Measurements from ENCODE around the gene RNFT2.

The RNFT2 gene

DNA sequence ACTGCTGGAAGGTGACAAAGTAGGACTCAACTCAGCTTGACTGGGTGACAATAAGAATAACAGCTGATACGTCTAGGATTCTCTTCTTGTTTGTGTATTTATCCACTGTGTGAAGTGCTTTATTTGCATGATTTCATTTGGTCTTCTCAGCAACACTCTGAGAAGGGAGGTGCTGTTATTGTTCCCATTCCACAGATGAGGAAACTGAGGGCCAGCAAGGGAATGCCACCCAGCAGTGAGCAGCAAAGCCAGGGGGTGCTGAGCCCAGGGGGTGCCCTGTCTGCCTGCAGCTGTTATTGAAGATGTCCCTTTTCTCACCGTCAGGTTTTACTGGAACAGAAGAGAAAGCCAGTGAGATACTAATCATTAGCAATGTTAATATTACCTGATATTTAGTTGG, 62.8 kb downstream of the RNFT2 start:
- Histone ChIP-seq H3K27me3 (no peaks in the 10 kb centered on the region), H3K9ac (no peak overlapping the region), H3K36me3 (peaks cover 0 to 30% (median 9%) of the 10 kb centered on the region in 11 experiments; a peak in 9 of 22 replicates), H3K4me1 (peaks cover 6 to 51% (median 40%) of the 10 kb centered on the region in 10 experiments; a peak in 18 of 20 replicates), H3K4me3 (no peak overlapping the region), H3K9me3 (replicated peaks in 1 of 11) (peaks cover 28 to 44% (median 34%) of the 10 kb centered on the region in 11 experiments), H3K27ac (peak overlapping the region in 4 of 11 experiments; percentile 83 to 95 (median 84); a peak in 6 of 22 replicates), H4K20me1 (no peaks in the 10 kb centered on the region), H3K4me2 (no peak overlapping the region)
- no peak for TF ChIP-seq Cebpa-rat (IDR thresholded peaks at IDR 0.05)

DNA sequence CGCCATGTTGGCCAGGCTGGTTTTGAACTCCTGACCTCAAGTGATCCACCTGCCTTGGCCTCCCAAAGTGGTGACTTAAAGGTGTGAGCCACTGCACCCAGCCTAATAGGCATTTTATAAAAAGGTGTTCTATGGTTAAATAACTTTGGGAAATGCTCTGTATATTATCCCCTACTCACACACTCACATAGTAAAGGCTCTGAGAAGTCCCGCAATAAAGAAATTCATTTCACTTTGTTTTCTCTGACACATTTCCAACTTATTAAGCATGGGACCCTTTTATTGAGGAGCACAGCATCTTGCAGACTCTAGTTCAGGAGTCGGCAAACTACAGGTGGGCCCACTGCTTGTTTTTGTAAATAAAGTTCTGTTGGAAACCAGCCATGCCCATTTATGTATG, 63.9 kb downstream of the RNFT2 start:
- H3K9me3 ChIP-seq (replicated peaks in 1 of 11): peaks cover 28 to 40% (median 33%) of the 10 kb centered on the region in 11 experiments
- H3K4me1 ChIP-seq: peaks cover 10 to 62% (median 49%) of the 10 kb centered on the region in 10 experiments; a peak in 19 of 20 replicates
- H3K9ac ChIP-seq: peak overlapping the region in 2 of 11 experiments; percentile 51 to 77; a peak in 2 of 22 replicates
- no peaks in the 10 kb centered on the region for H3K27me3 ChIP-seq
- no peak for TF ChIP-seq Cebpa-rat (IDR thresholded peaks at IDR 0.05)
- peak overlapping the region in 6 of 11 experiments; percentile 62 to 83 (median 74); a peak in 9 of 22 replicates for H3K4me2 ChIP-seq
- no peaks in the 10 kb centered on the region for H4K20me1 ChIP-seq
- H3K36me3 ChIP-seq: peaks cover 0 to 30% (median 9%) of the 10 kb centered on the region in 11 experiments; a peak in 9 of 22 replicates
- no peak overlapping the region for H3K4me3 ChIP-seq
- H3K27ac ChIP-seq: peak overlapping the region in 7 of 11 experiments; percentile 41 to 95 (median 83); a peak in 13 of 22 replicates

- Histone ChIP-seq H3K4me1 (peaks cover 12 to 74% (median 58%) of the 10 kb centered on the region in 10 experiments; a peak in 19 of 20 replicates), H3K4me3 (0 out of 20 replicates have a peak overlapping the region, but pooled peaks of 2 of the 10 experiments have one; percentile 1 to 5), H3K9ac (peak overlapping the region in 5 of 11 experiments; percentile 1 to 77 (median 66); a peak in 9 of 22 replicates), H3K27ac (peak overlapping the region in 8 of 11 experiments; percentile 11 to 95 (median 75); a peak in 15 of 22 replicates), H3K9me3 (replicated peaks in 1 of 11) (peaks cover 18 to 28% (median 23%) of the 10 kb centered on the region in 11 experiments), H3K27me3 (no peaks in the 10 kb centered on the region), H4K20me1 (no peaks in the 10 kb centered on the region), H3K36me3 (peaks cover 0 to 19% (median 6%) of the 10 kb centered on the region in 11 experiments; a peak in 8 of 22 replicates), H3K4me2 (peak overlapping the region in 10 of 11 experiments; percentile 3 to 83 (median 65); a peak in 17 of 22 replicates)
- peak in 4 of 11 experiments; percentile 45 to 78 (median 56); a peak in 5 of 22 replicates for TF ChIP-seq Cebpa-rat (IDR thresholded peaks at IDR 0.05)
These were observed 65.1 kb downstream of the RNFT2 start for GRCh38 chr12:116803013-116803736.

- Histone ChIP-seq H3K4me3 (no peak overlapping the region), H3K4me1 (peaks cover 12 to 83% (median 58%) of the 10 kb centered on the region in 10 experiments; a peak in 19 of 20 replicates), H3K36me3 (peaks cover 0 to 10% (median under 1%) of the 10 kb centered on the region in 11 experiments; a peak in 4 of 22 replicates), H3K27me3 (no peaks in the 10 kb centered on the region), H3K9me3 (replicated peaks in 1 of 11) (peaks cover 10 to 19% (median 14%) of the 10 kb centered on the region in 11 experiments), H3K4me2 (peak overlapping the region in 9 of 11 experiments; percentile 3 to 83 (median 66); a peak in 15 of 22 replicates), H4K20me1 (no peaks in the 10 kb centered on the region), H3K27ac (peak overlapping the region in 7 of 11 experiments; percentile 60 to 95 (median 83); a peak in 15 of 22 replicates), H3K9ac (peak overlapping the region in 5 of 11 experiments; percentile 1 to 77 (median 66); a peak in 9 of 22 replicates)
- TF ChIP-seq Cebpa-rat (IDR thresholded peaks at IDR 0.05): no peak
These were observed 65.9 kb downstream of the RNFT2 start for GRCh38 chr12:116804051-116804450.

DNA sequence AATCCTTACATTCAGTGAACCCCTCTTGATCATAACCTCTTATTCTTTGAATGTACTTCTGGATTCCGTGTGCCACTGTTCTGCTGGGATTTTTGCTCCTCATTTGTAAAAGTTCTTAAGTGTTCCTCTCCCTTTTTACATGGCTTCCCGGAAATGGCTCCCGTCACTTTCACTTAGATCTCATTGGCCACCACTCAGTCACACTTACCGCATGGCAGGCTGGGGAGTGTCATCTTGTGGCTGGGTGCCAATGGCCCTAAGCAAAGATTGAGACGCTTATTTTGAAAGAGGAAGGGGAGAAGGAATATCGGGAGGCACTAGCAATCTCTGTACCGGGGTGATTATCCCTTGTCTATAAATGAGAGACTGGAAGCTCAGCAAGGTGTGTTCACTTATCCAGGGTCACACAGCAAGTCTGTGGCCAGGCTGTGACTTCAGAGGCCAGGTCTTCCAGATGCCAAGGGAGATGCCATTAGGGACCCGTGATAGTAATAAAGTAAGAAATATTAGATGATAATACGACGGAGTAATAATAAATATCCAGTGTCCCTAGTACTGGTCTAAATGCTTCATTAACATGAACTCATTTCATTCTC, 68.8 kb downstream of the RNFT2 start:
- Histone ChIP-seq H3K4me1 (peaks cover 20 to 94% (median 70%) of the 10 kb centered on the region in 10 experiments), H3K4me3 (no peak overlapping the region), H3K9me3 (replicated peaks in 1 of 11) (peaks cover 0 to 8% (median 0%) of the 10 kb centered on the region in 11 experiments; a peak in 1 of 22 replicates), H3K27me3 (no peaks in the 10 kb centered on the region), H3K9ac (no peak overlapping the region), H3K36me3 (no peaks in the 10 kb centered on the region), H4K20me1 (no peaks in the 10 kb centered on the region), H3K4me2 (peak overlapping the region; percentile 24 to 59 (median 43); a peak in 16 of 22 replicates), H3K27ac (peak overlapping the region in 3 of 11 experiments; percentile 3 to 24 (median 11); a peak in 3 of 22 replicates)
- no peak for TF ChIP-seq Cebpa-rat (IDR thresholded peaks at IDR 0.05)

DNA sequence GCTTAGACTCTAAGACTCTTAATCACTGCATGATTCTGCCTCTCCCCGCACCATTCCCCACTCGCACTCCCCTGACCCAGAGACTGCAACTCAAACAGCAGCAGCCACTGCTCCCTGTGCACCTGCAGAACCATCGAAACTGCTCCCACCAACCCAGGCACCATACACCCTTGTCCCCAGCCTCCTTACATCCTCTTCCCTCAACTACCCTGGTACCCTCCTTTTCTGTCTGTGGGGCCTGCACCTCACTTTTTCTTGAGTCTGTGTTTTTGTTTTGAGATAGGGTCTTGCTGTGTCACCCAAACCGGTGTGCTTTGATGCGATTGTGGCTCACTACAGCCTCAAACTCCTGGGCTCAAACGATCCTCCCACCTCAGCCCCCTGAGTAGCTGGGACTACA, 69.4 kb downstream of the RNFT2 start:
- H3K9ac ChIP-seq: no peak overlapping the region
- no peaks in the 10 kb centered on the region for H3K36me3 ChIP-seq
- peaks cover 20 to 91% (median 65%) of the 10 kb centered on the region in 10 experiments for H3K4me1 ChIP-seq
- TF ChIP-seq Cebpa-rat (IDR thresholded peaks at IDR 0.05): no peak
- peak overlapping the region in 8 of 11 experiments; percentile 24 to 59 (median 44); a peak in 6 of 22 replicates for H3K4me2 ChIP-seq
- H3K4me3 ChIP-seq: no peak overlapping the region
- peaks cover 0 to 5% (median 0%) of the 10 kb centered on the region in 11 experiments; a peak in 1 of 22 replicates for H3K9me3 ChIP-seq (replicated peaks in 1 of 11)
- no peak overlapping the region for H3K27ac ChIP-seq
- no peaks in the 10 kb centered on the region for H3K27me3 ChIP-seq
- no peaks in the 10 kb centered on the region for H4K20me1 ChIP-seq

DNA sequence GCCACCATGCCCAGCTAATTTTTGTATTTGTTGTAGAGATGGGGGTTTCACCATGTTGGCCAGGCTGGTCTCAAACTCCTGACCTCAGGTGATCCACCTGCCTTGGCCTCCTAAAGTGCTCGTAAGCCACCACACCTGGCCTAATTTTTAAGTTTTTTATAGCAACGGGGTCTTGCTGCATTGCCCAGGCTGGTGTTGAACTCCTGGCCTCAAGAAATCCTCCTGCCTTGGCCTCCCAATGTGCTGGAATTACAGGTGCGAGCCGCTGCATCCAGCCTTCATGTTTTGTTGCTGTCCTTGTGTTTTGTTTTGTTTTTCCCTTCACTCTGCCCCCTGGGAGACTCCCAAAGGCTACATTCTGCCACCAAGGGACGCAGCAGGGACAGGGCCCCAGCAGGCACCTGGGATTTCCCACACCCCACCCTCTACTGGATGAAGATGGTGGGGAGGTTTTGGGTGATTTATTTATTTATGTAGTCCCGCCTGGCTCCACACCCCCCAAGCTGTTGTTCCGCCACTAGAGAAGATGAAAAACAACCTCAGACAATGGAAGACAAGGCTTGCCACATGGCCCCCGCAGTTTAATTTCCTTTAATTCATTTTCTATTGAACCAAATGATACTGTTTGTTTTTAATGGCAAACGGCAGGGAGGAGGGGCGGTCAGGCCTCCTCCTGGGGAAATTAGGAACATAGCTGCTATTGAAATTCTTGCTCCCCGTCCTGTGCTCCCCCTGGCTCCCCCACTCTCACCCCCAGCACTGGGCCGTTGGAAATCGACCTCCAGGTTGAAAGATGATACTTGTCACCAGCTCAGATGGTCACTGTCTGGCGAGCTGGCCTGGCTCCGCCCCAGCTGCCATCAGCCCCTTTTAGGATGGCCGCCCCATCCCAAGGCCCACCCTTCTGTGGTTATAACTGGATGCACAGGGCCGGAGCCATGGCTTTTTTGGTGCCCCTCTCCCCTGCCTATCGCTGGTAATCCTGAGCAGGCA, 70.3 kb downstream of the RNFT2 start:
- Histone ChIP-seq H3K9me3 (replicated peaks in 1 of 11) (no peaks in the 10 kb centered on the region), H3K27ac (no peak overlapping the region; a peak in 1 of 22 replicates)

GRCh38 chr12:116812238-116812637, 74.1 kb downstream of the RNFT2 start:
- H4K20me1 ChIP-seq: no peaks in the 10 kb centered on the region
- H3K9ac ChIP-seq: no peak overlapping the region
- peaks cover 8 to 80% (median 46%) of the 10 kb centered on the region in 10 experiments; a peak in 19 of 20 replicates for H3K4me1 ChIP-seq
- H3K27me3 ChIP-seq: no peaks in the 10 kb centered on the region
- H3K9me3 ChIP-seq (replicated peaks in 1 of 11): no peaks in the 10 kb centered on the region
- TF ChIP-seq Cebpa-rat (IDR thresholded peaks at IDR 0.05): no peak
- no peak overlapping the region for H3K27ac ChIP-seq
- no peak overlapping the region for H3K4me2 ChIP-seq
- H3K36me3 ChIP-seq: no peaks in the 10 kb centered on the region
- H3K4me3 ChIP-seq: no peak overlapping the region

More for the DNA sequence above, 70.3 kb downstream of the RNFT2 start:
- no peaks in the 10 kb centered on the region for H3K27me3 ChIP-seq
- no peaks in the 10 kb centered on the region for H3K36me3 ChIP-seq
- H3K4me1 ChIP-seq: peaks cover 20 to 83% (median 56%) of the 10 kb centered on the region in 10 experiments
- H4K20me1 ChIP-seq: no peaks in the 10 kb centered on the region
- TF ChIP-seq Cebpa-rat (IDR thresholded peaks at IDR 0.05): no peak
- peak overlapping the region in 2 of 11 experiments; percentile 8 to 21; a peak in 1 of 22 replicates for H3K4me2 ChIP-seq
- H3K4me3 ChIP-seq: no peak overlapping the region
- H3K9ac ChIP-seq: no peak overlapping the region
